Measurements from ENCODE around the gene APOE. TPM values are rescaled to one million over a fixed set of nuclear protein-coding genes. Genes with fewer than 3 reads are reported as not detected.

The APOE gene
- total and polyA plus RNA-seq, 2 of the 13 experiments (the other 11 are each of a cell fraction or from before 2014, with no cell fraction given): 1,328 to 1,470 TPM

DNA sequence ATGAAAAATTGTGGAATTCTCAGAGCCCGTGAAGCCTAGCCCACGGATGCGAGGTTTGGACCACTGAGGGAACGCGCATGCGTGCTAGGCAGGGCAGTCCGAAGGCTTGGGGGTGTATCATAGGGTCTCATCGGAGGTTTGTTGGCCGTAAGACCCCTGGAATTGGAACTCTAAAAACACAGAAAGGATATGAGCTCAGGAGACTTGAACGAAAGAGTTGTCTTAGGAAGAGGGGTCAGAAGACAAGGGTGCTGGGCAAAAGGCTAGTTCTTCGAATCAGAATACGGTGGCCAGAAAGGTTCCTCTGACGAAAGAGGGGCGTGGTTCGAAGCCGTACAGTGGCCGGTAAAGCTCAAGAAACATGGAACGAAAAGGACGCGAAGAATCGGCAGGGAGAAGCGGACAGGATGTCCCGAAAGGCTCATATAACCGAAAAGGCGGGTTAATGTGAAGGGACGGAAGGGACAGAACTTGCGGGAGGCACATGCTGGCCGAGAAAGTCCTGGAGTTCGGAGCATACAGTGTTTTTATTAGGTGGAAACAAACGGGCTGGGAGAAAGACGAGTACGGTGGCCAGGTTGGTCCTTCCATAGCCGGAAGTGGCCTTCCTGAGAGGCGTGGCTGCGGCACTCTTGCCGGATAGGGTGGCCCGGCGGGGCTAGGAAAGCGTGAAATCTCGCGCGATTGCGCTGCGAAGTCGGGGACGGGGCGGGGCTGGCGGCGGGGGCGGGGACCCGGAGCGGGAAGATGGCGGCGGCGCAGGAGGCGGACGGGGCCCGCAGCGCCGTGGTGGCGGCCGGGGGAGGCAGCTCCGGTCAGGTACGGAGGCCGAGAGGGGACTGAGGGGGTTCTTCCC is 49.3 kb downstream of the APOE start, which contains the start of gene CLPTM1 (continued):
- TF ChIP-seq TEF (CRISPR knock-in tag; IDR thresholded peaks at IDR 0.05) (no peak), ZNF781 (CRISPR knock-in tag; IDR thresholded peaks at IDR 0.05; ENCODE audit: borderline replicate concordance, not compliant biosample characterization) (peak; percentile 63), XRCC5 (optimal IDR thresholded peaks at IDR 0.05; ENCODE audit: low read length) (peak; percentile 86), ZBTB2 (CRISPR knock-in tag; IDR thresholded peaks at IDR 0.05; ENCODE audit: low read depth) (no peak; the same call in 1 of the 2 replicates), HNRNPLL (IDR thresholded peaks at IDR 0.05; ENCODE audit: low read depth, low read length, poor library complexity, severe bottlenecking) (no peak), ZNF274 (CRISPR knock-in tag; IDR thresholded peaks at IDR 0.05) (0 out of 2 replicates have a peak, but pooled peaks have one; percentile 33), SMAD3 (CRISPR knock-in tag; IDR thresholded peaks at IDR 0.05) (no peak), ZNF720 (CRISPR knock-in tag; IDR thresholded peaks at IDR 0.05) (no peak), ZMYM2 (CRISPR knock-in tag; IDR thresholded peaks at IDR 0.05) (0 out of 2 replicates have a peak, but pooled peaks have one; percentile 42), ZNF354B (CRISPR knock-in tag; IDR thresholded peaks at IDR 0.05) (peak; percentile 68; the same call in 1 of the 2 replicates), CHD2 (IDR thresholded peaks at IDR 0.05; ENCODE audit: low read depth, low read length) (peak; percentile 95), MED13 (CRISPR knock-in tag; IDR thresholded peaks at IDR 0.05) (no peak), ZGPAT (CRISPR knock-in tag; IDR thresholded peaks at IDR 0.05) (peak; percentile 66), NCOA5 (CRISPR knock-in tag; IDR thresholded peaks at IDR 0.05) (no peak), ZNF263 (CRISPR knock-in tag; IDR thresholded peaks at IDR 0.05) (no peak), PHF21A (CRISPR knock-in tag; IDR thresholded peaks at IDR 0.05) (peak; percentile 88), NFYB (CRISPR knock-in tag; IDR thresholded peaks at IDR 0.05) (peak; percentile 80), CREM (IDR thresholded peaks at IDR 0.05) (peak; percentile 91), CREM (CRISPR knock-in tag; IDR thresholded peaks at IDR 0.05) (no peak), ZKSCAN5 (CRISPR knock-in tag; IDR thresholded peaks at IDR 0.05) (no peak), HOXA3 (CRISPR knock-in tag; IDR thresholded peaks at IDR 0.05) (peak; percentile 76; the same call in 1 of the 2 replicates)
- TF ChIP-seq, protein P1, sequence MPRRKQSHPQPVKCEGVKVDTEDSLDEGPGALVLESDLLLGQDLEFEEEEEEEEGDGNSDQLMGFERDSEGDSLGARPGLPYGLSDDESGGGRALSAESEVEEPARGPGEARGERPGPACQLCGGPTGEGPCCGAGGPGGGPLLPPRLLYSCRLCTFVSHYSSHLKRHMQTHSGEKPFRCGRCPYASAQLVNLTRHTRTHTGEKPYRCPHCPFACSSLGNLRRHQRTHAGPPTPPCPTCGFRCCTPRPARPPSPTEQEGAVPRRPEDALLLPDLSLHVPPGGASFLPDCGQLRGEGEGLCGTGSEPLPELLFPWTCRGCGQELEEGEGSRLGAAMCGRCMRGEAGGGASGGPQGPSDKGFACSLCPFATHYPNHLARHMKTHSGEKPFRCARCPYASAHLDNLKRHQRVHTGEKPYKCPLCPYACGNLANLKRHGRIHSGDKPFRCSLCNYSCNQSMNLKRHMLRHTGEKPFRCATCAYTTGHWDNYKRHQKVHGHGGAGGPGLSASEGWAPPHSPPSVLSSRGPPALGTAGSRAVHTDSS (CRISPR knock-in tag; conservative IDR thresholded peaks at IDR 0.05): no peak
- TF ChIP-seq, protein P2, sequence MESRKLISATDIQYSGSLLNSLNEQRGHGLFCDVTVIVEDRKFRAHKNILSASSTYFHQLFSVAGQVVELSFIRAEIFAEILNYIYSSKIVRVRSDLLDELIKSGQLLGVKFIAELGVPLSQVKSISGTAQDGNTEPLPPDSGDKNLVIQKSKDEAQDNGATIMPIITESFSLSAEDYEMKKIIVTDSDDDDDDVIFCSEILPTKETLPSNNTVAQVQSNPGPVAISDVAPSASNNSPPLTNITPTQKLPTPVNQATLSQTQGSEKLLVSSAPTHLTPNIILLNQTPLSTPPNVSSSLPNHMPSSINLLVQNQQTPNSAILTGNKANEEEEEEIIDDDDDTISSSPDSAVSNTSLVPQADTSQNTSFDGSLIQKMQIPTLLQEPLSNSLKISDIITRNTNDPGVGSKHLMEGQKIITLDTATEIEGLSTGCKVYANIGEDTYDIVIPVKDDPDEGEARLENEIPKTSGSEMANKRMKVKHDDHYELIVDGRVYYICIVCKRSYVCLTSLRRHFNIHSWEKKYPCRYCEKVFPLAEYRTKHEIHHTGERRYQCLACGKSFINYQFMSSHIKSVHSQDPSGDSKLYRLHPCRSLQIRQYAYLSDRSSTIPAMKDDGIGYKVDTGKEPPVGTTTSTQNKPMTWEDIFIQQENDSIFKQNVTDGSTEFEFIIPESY (CRISPR knock-in tag; IDR thresholded peaks at IDR 0.05): no peak

Measured in HepG2 (cell line).